HG02970 (cell line): ENCODE measurements around the gene CSNK1G2.
"Not testable (repeated sequence)": the region's sequence is repeated elsewhere in the genome, so short reads cannot be mapped to it uniquely, and the experiment has no call there.

Experiments
- ATAC-seq: cut with Tn5 transposase; IDR thresholded peaks from one replicate; pipeline ENCODE4 v1.9.1; 2021; ENCODE audit warnings: mild to moderate bottlenecking, moderate library complexity, moderate number of reproducible peaks; ENCODE audit not compliant: unreplicated experiment, low FRiP score

The CSNK1G2 gene

GRCh38 chr19:1986357-1987162 lies 45.6 kb downstream of the CSNK1G2 start:
- ATAC-seq = no peak

- ATAC-seq = no peak
Measured at GRCh38 chr19:1987197-1988187, 46.5 kb downstream of the CSNK1G2 start.

GRCh38 chr19:1988464-1988863 lies 47.5 kb downstream of the CSNK1G2 start:
- not testable (repeated sequence) for ATAC-seq

GRCh38 chr19:1989513-1990229 lies 48.7 kb downstream of the CSNK1G2 start:
- no peak for ATAC-seq

GRCh38 chr19:1990230-1991017 lies 49.5 kb downstream of the CSNK1G2 start:
- ATAC-seq = no peak

- ATAC-seq = no peak
Measured at GRCh38 chr19:1991018-1991913, 50.3 kb downstream of the CSNK1G2 start.

- ATAC-seq = no peak
Measured at GRCh38 chr19:1992759-1993260, 51.8 kb downstream of the CSNK1G2 start.

- no peak for ATAC-seq
Measured at GRCh38 chr19:1997353-1998233, 56.6 kb downstream of the CSNK1G2 start.

GRCh38 chr19:1998712-1999708 lies 58.0 kb downstream of the CSNK1G2 start:
- no peak for ATAC-seq

- no peak for ATAC-seq
Measured at GRCh38 chr19:1999856-2000515, 59.0 kb downstream of the CSNK1G2 start.

GRCh38 chr19:2003874-2004273 lies 62.9 kb downstream of the CSNK1G2 start:
- no peak for ATAC-seq

GRCh38 chr19:2010135-2010668 lies 69.2 kb downstream of the CSNK1G2 start:
- ATAC-seq = no peak

- no peak for ATAC-seq
Measured at GRCh38 chr19:2011169-2011568, 70.2 kb downstream of the CSNK1G2 start.

- no peak for ATAC-seq
Measured at GRCh38 chr19:2012941-2013682, 72.1 kb downstream of the CSNK1G2 start.

- ATAC-seq = no peak
Measured at GRCh38 chr19:2013683-2013961, 72.7 kb downstream of the CSNK1G2 start.
